PFSK-1 (cell line): Measurements from ENCODE around the gene GUCA2A.

Experiments used
- POLR2AphosphoS5 ChIP-seq: IDR thresholded peaks from 2 replicates; pipeline ENCODE4 v1.6.1; 2012; ENCODE audit warnings: low read depth, mild to moderate bottlenecking, control low read depth, low read length, moderate library complexity
- TAF1 ChIP-seq: IDR thresholded peaks from 2 replicates; pipeline ENCODE4 v1.6.1; 2012; ENCODE audit warnings: low read length, control low read depth, borderline replicate concordance; ENCODE audit not compliant: insufficient read depth
- TF ChIP-seq, protein P1 (sequence below), 2 experiments: IDR thresholded peaks; 2 replicates each; pipeline versions ENCODE4 v1.6.1 to v1.8.0; 2011 to 2012; ENCODE audit warnings: low read depth in 2 of 2, low read length in 2 of 2, control low read depth in 1 of 2, inconsistent platforms in 1 of 2, mild to moderate bottlenecking in 1 of 2, moderate library complexity in 1 of 2; ENCODE audit not compliant: insufficient read depth in 1 of 2

DNA sequence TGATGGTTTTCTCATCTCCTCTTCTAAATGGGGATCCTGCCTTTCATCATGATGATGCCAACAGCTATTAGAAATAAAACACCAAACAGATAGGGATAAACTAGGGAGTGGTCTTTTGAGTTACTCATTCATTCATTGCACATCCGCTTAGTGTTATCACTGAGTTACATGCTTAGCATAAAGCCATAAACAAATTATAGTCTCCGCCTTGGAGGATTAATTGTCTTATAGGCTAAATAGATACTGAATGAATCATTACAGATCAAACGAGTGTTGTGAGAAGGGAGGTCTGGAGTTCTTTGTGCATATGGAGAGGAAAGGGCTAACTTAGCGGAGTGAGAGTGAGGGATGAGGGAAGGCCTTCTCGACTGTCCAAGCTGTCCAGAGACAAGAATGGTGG, 31.2 kb downstream of the GUCA2A start:
- TF ChIP-seq TAF1 (no peak), POLR2AphosphoS5 (no peak)
- TF ChIP-seq, protein P1, sequence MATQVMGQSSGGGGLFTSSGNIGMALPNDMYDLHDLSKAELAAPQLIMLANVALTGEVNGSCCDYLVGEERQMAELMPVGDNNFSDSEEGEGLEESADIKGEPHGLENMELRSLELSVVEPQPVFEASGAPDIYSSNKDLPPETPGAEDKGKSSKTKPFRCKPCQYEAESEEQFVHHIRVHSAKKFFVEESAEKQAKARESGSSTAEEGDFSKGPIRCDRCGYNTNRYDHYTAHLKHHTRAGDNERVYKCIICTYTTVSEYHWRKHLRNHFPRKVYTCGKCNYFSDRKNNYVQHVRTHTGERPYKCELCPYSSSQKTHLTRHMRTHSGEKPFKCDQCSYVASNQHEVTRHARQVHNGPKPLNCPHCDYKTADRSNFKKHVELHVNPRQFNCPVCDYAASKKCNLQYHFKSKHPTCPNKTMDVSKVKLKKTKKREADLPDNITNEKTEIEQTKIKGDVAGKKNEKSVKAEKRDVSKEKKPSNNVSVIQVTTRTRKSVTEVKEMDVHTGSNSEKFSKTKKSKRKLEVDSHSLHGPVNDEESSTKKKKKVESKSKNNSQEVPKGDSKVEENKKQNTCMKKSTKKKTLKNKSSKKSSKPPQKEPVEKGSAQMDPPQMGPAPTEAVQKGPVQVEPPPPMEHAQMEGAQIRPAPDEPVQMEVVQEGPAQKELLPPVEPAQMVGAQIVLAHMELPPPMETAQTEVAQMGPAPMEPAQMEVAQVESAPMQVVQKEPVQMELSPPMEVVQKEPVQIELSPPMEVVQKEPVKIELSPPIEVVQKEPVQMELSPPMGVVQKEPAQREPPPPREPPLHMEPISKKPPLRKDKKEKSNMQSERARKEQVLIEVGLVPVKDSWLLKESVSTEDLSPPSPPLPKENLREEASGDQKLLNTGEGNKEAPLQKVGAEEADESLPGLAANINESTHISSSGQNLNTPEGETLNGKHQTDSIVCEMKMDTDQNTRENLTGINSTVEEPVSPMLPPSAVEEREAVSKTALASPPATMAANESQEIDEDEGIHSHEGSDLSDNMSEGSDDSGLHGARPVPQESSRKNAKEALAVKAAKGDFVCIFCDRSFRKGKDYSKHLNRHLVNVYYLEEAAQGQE (IDR thresholded peaks at IDR 0.05; ENCODE audit: insufficient read depth in 1 of 2, low read depth in 2 of 2, low read length in 2 of 2), result no peak
